ENCODE data around the gene ITGB5. TPM values are rescaled to one million over a fixed set of nuclear protein-coding genes. Genes with fewer than 3 reads are reported as not detected.

ITGB5 gene
- total RNA-seq, 4 donors from 2014 or later = 159 to 397 (median 245) TPM

DNA sequence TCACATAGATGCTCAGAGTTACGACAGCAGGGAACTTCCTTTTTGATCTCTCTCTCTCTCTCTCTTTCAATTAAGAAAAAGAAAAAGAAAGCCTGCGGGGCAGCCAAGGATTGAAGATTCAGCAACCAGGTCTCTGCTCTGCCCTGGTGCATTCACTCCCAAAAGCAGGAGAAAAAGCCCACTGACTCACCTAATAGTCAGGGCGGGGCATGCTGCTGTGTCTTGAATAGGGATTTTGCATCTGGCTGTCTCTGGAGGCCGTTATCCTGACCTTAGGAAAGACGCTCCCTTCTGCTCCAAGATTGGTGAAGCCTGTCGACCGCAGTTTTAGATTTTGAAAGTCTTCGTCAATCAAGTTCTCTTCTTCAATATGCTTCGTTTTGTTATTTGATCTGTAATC, 20.8 kb upstream of the ITGB5 start:
- no peaks in the 10 kb centered on the region for H3K4me1 ChIP-seq
- no peaks in the 10 kb centered on the region for H3K36me3 ChIP-seq
- H3K27me3 ChIP-seq = no peaks in the 10 kb centered on the region
- DNase-seq (ENCODE audit: low spot score in 2 of 2) = no peak
- H3K4me3 ChIP-seq = no peak overlapping the region
- H3K27ac ChIP-seq = no peak overlapping the region
- TF ChIP-seq, protein P1, sequence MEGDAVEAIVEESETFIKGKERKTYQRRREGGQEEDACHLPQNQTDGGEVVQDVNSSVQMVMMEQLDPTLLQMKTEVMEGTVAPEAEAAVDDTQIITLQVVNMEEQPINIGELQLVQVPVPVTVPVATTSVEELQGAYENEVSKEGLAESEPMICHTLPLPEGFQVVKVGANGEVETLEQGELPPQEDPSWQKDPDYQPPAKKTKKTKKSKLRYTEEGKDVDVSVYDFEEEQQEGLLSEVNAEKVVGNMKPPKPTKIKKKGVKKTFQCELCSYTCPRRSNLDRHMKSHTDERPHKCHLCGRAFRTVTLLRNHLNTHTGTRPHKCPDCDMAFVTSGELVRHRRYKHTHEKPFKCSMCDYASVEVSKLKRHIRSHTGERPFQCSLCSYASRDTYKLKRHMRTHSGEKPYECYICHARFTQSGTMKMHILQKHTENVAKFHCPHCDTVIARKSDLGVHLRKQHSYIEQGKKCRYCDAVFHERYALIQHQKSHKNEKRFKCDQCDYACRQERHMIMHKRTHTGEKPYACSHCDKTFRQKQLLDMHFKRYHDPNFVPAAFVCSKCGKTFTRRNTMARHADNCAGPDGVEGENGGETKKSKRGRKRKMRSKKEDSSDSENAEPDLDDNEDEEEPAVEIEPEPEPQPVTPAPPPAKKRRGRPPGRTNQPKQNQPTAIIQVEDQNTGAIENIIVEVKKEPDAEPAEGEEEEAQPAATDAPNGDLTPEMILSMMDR (IDR thresholded peaks at IDR 0.05) = no peak
- no peak for TF ChIP-seq POLR2A (IDR thresholded peaks at IDR 0.05)
- TF ChIP-seq EP300 (IDR thresholded peaks at IDR 0.05) = no peak
- no peak for TF ChIP-seq POLR2AphosphoS5 (IDR thresholded peaks at IDR 0.05)
- WGBS = 84% methylated on average over 9 of the region's 9 CpGs
- no peaks in the 10 kb centered on the region for H3K9me3 ChIP-seq

DNA sequence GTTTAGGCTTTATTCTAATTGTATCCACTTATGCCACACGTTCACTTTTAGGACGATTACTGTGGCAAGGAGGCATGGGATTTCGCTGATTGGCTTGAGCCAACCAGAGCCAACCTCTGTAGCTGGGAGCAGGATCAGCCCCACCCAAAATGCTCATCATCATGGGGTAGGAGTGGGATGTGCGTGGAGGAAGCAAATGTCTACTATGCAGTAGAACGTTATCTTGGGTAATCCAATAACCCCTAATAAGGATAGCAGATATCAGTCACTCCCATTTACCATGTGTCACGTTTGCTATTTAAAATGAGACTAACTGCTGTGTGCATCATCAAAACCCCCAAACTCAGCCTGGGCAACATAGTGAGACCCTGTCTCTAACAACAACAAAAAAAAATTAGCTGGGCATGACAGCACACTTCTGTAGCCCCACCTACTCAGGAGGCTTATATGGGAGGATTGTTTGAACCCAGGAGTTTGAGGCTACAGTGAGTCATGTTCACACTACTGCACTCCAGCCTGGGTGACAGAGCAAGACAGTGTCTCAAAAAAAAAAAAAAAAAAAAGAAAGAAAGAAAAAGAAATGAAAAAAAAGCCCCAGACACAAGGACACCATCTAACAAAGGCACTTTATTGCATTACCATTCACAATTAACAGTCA, 17.8 kb upstream of the ITGB5 start:
- H3K27me3 ChIP-seq = no peaks in the 10 kb centered on the region
- no peak overlapping the region for H3K27ac ChIP-seq
- WGBS = 74% methylated on average over 6 of the region's 6 CpGs
- TF ChIP-seq POLR2A (IDR thresholded peaks at IDR 0.05) (no peak), EP300 (IDR thresholded peaks at IDR 0.05) (no peak), POLR2AphosphoS5 (IDR thresholded peaks at IDR 0.05) (no peak)
- TF ChIP-seq, protein P1 (IDR thresholded peaks at IDR 0.05) = no peak
- no peaks in the 10 kb centered on the region for H3K9me3 ChIP-seq
- H3K36me3 ChIP-seq = no peaks in the 10 kb centered on the region
- peaks cover 22% of the 10 kb centered on the region for H3K4me1 ChIP-seq
- DNase-seq (ENCODE audit: low spot score in 2 of 2) = no peak
- H3K4me3 ChIP-seq = no peak overlapping the region

DNA sequence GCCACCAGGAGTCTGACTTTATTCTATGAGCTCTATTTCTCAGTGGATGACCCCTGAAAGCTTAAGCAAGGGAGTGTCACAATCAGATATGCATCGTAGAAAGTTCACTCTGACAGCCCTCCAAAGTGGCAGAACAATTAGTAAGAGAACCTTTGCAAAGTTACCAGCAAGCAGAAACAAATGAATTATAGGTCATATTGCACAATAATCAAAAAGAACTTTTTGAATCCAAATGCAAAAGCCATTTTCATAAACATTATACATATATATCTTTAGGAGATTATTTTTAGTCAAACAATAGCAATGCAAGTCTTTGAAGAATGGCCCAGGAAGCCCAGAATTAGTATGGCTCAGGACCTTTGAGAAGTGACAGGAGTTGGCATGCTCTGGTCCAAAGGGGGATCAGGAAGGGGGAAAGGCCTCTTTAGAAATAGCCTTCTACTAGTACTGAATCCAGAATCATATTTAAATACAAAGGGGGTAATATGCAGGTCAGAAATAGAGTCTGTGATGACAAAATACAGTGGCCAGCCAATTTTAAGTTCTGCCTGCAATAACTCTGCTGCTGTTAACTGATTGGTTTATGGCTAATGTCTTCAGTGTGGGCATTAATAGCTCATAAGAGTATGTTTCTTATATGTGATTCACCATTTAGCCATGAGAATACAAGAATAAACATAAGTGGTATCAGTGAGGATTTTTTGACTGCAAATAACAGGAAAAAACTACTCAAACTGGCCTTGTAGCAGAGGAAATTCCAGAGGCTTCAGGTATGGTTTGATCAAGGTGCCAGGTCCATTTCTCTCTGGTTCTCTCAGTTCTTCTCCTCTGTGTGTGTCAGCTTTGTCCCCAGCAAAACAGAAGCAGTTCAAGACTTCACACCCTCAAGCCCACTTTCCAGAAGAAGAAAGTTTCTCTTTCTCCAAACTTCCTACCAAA, 17.0 kb upstream of the ITGB5 start:
- no peak overlapping the region for H3K27ac ChIP-seq
- WGBS = 77% methylated on average over 1 of the region's 1 CpG
- no peaks in the 10 kb centered on the region for H3K36me3 ChIP-seq
- H3K27me3 ChIP-seq = no peaks in the 10 kb centered on the region
- H3K4me1 ChIP-seq = peaks cover 24% of the 10 kb centered on the region
- no peak for DNase-seq (ENCODE audit: low spot score in 2 of 2)
- H3K4me3 ChIP-seq = no peak overlapping the region
- H3K9me3 ChIP-seq = no peaks in the 10 kb centered on the region
- no peak for TF ChIP-seq EP300 (IDR thresholded peaks at IDR 0.05)

DNA sequence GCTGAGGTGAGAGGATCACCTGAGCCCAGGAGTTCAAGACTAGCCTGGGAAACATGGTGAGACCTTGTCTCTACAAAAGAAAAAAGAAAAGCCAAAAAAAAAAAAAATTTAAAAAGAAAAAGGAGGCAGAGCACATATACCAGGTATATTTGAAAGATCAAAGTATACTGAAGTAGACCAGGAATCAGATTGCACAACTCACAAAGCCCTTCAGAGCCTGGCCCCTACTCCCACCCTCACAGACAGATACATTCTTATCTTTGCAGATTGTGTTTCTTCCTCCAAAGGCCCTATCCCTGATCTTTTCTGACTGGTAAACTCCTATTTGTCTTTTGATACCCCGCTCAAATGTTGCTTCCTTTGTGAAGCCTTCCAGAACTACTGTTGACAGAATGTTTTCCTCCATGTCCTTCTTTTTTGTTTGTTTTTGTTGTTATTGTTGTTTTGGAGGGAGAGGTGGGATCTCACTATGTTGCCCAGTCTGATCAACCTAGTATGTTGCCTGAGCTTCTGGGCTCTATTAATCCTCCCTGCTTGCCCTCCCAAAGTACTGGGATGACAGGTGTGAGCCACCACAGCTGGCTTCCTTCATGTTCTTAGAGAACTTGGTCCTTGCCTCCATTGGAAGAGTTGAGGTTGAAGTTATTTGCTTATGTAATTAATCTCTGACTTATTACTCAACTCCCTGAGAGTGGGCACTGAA, 9.8 kb upstream of the ITGB5 start:
- Histone ChIP-seq H3K9me3 (no peaks in the 10 kb centered on the region), H3K27me3 (no peaks in the 10 kb centered on the region), H3K4me1 (peaks cover 47% of the 10 kb centered on the region), H3K27ac (no peak overlapping the region), H3K36me3 (no peaks in the 10 kb centered on the region), H3K4me3 (no peak overlapping the region)
- WGBS = 100% methylated on average over 1 of the region's 1 CpG
- no peak for DNase-seq (ENCODE audit: low spot score in 2 of 2)
- TF ChIP-seq POLR2A (IDR thresholded peaks at IDR 0.05) (no peak), EP300 (IDR thresholded peaks at IDR 0.05) (no peak), POLR2AphosphoS5 (IDR thresholded peaks at IDR 0.05) (no peak)
- TF ChIP-seq, protein P1 (IDR thresholded peaks at IDR 0.05) = no peak

DNA sequence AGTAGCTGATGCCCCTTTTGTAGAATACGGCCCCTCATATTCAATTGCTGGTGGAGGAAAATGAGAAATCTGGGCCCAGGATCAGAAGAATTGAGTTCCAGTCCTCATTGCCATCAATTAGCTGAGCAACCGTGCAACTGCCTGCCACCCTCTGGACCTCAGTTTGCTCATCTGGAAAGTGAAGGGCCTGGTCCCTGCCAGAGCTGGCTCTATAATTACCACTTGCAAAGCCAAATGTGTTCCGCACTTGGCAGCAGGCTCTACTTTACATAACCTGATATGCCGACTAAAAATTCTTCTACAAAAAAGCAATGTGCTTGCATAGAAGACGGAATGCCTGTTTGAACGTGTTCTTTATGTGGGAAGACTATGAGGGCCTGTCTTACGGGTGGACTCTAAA, 8.6 kb upstream of the ITGB5 start:
- Histone ChIP-seq H3K4me1 (peaks cover 37% of the 10 kb centered on the region), H3K27ac (no peak overlapping the region), H3K9me3 (no peaks in the 10 kb centered on the region), H3K27me3 (no peaks in the 10 kb centered on the region), H3K4me3 (no peak overlapping the region), H3K36me3 (no peaks in the 10 kb centered on the region)
- no peak for DNase-seq (ENCODE audit: low spot score in 2 of 2)
- 58% methylated on average over 7 of the region's 7 CpGs for WGBS
- TF ChIP-seq POLR2A (IDR thresholded peaks at IDR 0.05) (no peak), EP300 (IDR thresholded peaks at IDR 0.05) (no peak), POLR2AphosphoS5 (IDR thresholded peaks at IDR 0.05) (no peak)
- TF ChIP-seq, protein P1 (IDR thresholded peaks at IDR 0.05) = no peak

Measured in suprapubic skin (tissue), 4 donors.